CD14-positive monocyte (primary cell): ENCODE data around the gene CSNK1G1. TPM values are rescaled to one million over a fixed set of nuclear protein-coding genes. Genes with fewer than 3 reads are reported as not detected.

Experiments
- DNase-seq, 3 donors: peaks; one replicate each; pipeline ENCODE4 v3.0.0-alpha.2; 2011 to 2022
- H2AFZ ChIP-seq: 2 replicates; pipeline ENCODE4 v1.6.0; 2012; ENCODE audit warnings: mild to moderate bottlenecking, low read depth, low read length, inconsistent platforms; ENCODE audit not compliant: insufficient read depth, poor library complexity, severe bottlenecking
- H3K27ac ChIP-seq, 2 donors: 1 replicate in 1 of 2; 2 replicates in 1 of 2; pipeline ENCODE4 v1.5.1; 2012 to 2013; ENCODE audit warnings: low read length in 2 of 2, control low read depth in 1 of 2, inconsistent platforms in 1 of 2, low read depth in 1 of 2, mild to moderate bottlenecking in 1 of 2
- H3K27me3 ChIP-seq, 2 donors: one replicate each; pipeline versions ENCODE4 v1.6.0 to v1.6.1; 2011 to 2013; ENCODE audit warnings: low read length in 2 of 2; ENCODE audit not compliant: control insufficient read depth in 2 of 2, insufficient read depth in 2 of 2
- H3K36me3 ChIP-seq, 2 donors: replicated peaks in 1 of 2; 1 replicate in 1 of 2; 2 replicates in 1 of 2; pipeline versions ENCODE4 v1.5.1 to v1.6.1; 2012 to 2013; ENCODE audit warnings: low read length in 2 of 2, control low read depth in 1 of 2, inconsistent platforms in 1 of 2, mild to moderate bottlenecking in 1 of 2; ENCODE audit not compliant: insufficient read depth in 2 of 2, control insufficient read depth in 1 of 2
- H3K4me1 ChIP-seq, 2 donors: 1 replicate in 1 of 2; 2 replicates in 1 of 2; pipeline versions ENCODE4 v1.5.1 to v1.6.1; 2012 to 2013; ENCODE audit warnings: low read length in 2 of 2, control low read depth in 1 of 2, inconsistent platforms in 1 of 2, mild to moderate bottlenecking in 1 of 2, moderate library complexity in 1 of 2; ENCODE audit not compliant: insufficient read depth in 2 of 2, control insufficient read depth in 1 of 2
- H3K4me2 ChIP-seq: replicated peaks from 2 replicates; pipeline ENCODE3; 2012; ENCODE audit warnings: low read length, moderate library complexity, mild to moderate bottlenecking; ENCODE audit not compliant: poor library complexity, severe bottlenecking; ENCODE audit errors: extremely low read depth
- H3K4me3 ChIP-seq, 3 experiments: fragments of 200-600 bp in 1 of 3; sonication (generic) in 1 of 3; replicated peaks in 1 of 3; 1 replicate in 2 of 3; 2 replicates in 1 of 3; pipeline ENCODE4 v1.5.1; 2011 to 2013; ENCODE audit warnings: low read length in 3 of 3, mild to moderate bottlenecking in 3 of 3, control low read depth in 2 of 3, low read depth in 2 of 3, inconsistent platforms in 1 of 3, moderate library complexity in 1 of 3
- H3K79me2 ChIP-seq: 2 replicates; pipeline ENCODE4 v1.6.0; 2012; ENCODE audit warnings: mild to moderate bottlenecking, control low read depth, inconsistent platforms, low read length, moderate library complexity; ENCODE audit not compliant: insufficient read depth
- H3K9ac ChIP-seq: 2 replicates; pipeline ENCODE4 v1.6.0; 2017; ENCODE audit warnings: low read length, mild to moderate bottlenecking; ENCODE audit not compliant: insufficient read depth, poor library complexity, severe bottlenecking
- H3K9me3 ChIP-seq, 2 donors: replicated peaks in 1 of 2; 1 replicate in 1 of 2; 2 replicates in 1 of 2; pipeline versions ENCODE4 v1.5.1 to v1.6.1; 2012 to 2013; ENCODE audit warnings: low read length in 2 of 2, control low read depth in 1 of 2; ENCODE audit not compliant: control insufficient read depth in 1 of 2, insufficient read depth in 1 of 2
- H4K20me1 ChIP-seq: 2 replicates; pipeline ENCODE4 v1.6.0; 2012; ENCODE audit warnings: mild to moderate bottlenecking, low read length, control low read depth, moderate library complexity; ENCODE audit not compliant: insufficient read depth
- H3K27ac Mint-ChIP-seq, 7 donors: one replicate each; pipeline ENCODE4 v1.8.0; 2020; ENCODE audit warnings: mild to moderate bottlenecking in 7 of 7, mixed read lengths in 7 of 7, moderate library complexity in 6 of 7, inconsistent platforms in 2 of 7
- H3K27me3 Mint-ChIP-seq, 3 donors: one replicate each; pipeline ENCODE4 v1.8.0; 2021 to 2022; ENCODE audit warnings: low read depth in 3 of 3, mild to moderate bottlenecking in 3 of 3, mixed read lengths in 3 of 3, moderate library complexity in 3 of 3, inconsistent platforms in 1 of 3
- H3K36me3 Mint-ChIP-seq, 2 donors: one replicate each; pipeline ENCODE4 v1.8.0; 2020; ENCODE audit warnings: mixed read lengths in 2 of 2, inconsistent platforms in 1 of 2, mild to moderate bottlenecking in 1 of 2
- H3K4me1 Mint-ChIP-seq: one replicate; pipeline ENCODE4 v1.8.0; 2020; ENCODE audit warnings: mild to moderate bottlenecking, mixed read lengths
- H3K4me3 Mint-ChIP-seq, 2 donors: one replicate each; pipeline ENCODE4 v1.8.0; 2020; ENCODE audit warnings: mild to moderate bottlenecking in 2 of 2, mixed read lengths in 2 of 2, moderate library complexity in 1 of 2
- H3K9me3 Mint-ChIP-seq, 7 donors: one replicate each; pipeline ENCODE4 v1.8.0; 2020 to 2022; ENCODE audit warnings: mixed read lengths in 7 of 7, mild to moderate bottlenecking in 6 of 7, moderate library complexity in 6 of 7, inconsistent platforms in 2 of 7
- CTCF ChIP-seq: fragments of 200-600 bp; IDR thresholded peaks from one replicate; pipeline ENCODE4 v1.8.0; 2022; ENCODE audit warnings: antibody characterized with exemption, mild to moderate bottlenecking
- WGBS: methylation state at CpG from one replicate; pipeline ENCODE4 v1.1.5; 2013; ENCODE audit warnings: missing lambda C conversion rate; ENCODE audit not compliant: insufficient coverage; 5-methylcytosine and 5-hydroxymethylcytosine counted together
- intact Hi-C, 2 donors: fragments of 100-400 bp; cut with micrococcal nuclease; formaldehyde crosslinking; loops; one replicate each; pipeline versions ENCODE4 v1.15.0 to v1.15.1; 2023
- polyA plus RNA-seq, 3 donors: library from polyadenylated mRNA; depleted of rRNA in 1 of 3; unstranded in 2 of 3; stranded (reverse) in 1 of 3; fragments of 300-500 nt in 2 of 3; fragments of >200 nt in 1 of 3; fragmentation: Illumina TruSeq in 2 of 3; gene quantifications; 1 replicate in 2 of 3; 2 replicates in 1 of 3; pipeline ENCODE4 v1.2.3, GENCODE V29; 2012 to 2021

Gene CSNK1G1
- polyA plus RNA-seq, 3 donors, result 4.3 to 8.6 (median 7.7) TPM

- Histone ChIP-seq H2AFZ (no peak overlapping the region), H3K27me3 (no peaks in the 10 kb centered on the region), H3K4me2 (no peak overlapping the region), H3K79me2 (no peaks in the 10 kb centered on the region), H3K27ac (no peak overlapping the region), H3K36me3 (peaks cover 93 to 98% of the 10 kb centered on the region in 2 donors), H4K20me1 (peaks cover 45% of the 10 kb centered on the region), H3K9me3 (no peaks in the 10 kb centered on the region), H3K9ac (no peak overlapping the region), H3K4me1 (no peaks in the 10 kb centered on the region), H3K4me3 (no peak overlapping the region)
- Mint-ChIP-seq H3K27me3 (no peaks in the 10 kb centered on the region), H3K36me3 (peaks cover 87 to 97% of the 10 kb centered on the region in 2 donors), H3K4me3 (no peak overlapping the region), H3K27ac (no peak overlapping the region), H3K4me1 (no peaks in the 10 kb centered on the region), H3K9me3 (no peaks in the 10 kb centered on the region)
- DNase-seq, result no peak
- TF ChIP-seq CTCF, result no peak
- WGBS, result no CpG with 5 or more reads among the region's 3 CpGs
- intact Hi-C loops, result no loop called here
Measured at GRCh38 chr15:64125978-64126377, 230.0 kb downstream of the CSNK1G1 start.

GRCh38 chr15:64122936-64123351, 233.0 kb downstream of the CSNK1G1 start:
- TF ChIP-seq CTCF, result no peak
- H3K9me3 ChIP-seq, result no peaks in the 10 kb centered on the region
- DNase-seq, result no peak
- H3K27ac ChIP-seq, result no peak overlapping the region
- no peak overlapping the region for H3K4me2 ChIP-seq
- WGBS, result no CpG with 5 or more reads among the region's 3 CpGs
- no peak overlapping the region for H3K4me3 Mint-ChIP-seq
- H3K9ac ChIP-seq, result no peak overlapping the region
- no peak overlapping the region for H3K27ac Mint-ChIP-seq
- no peaks in the 10 kb centered on the region for H3K4me1 ChIP-seq
- H3K36me3 Mint-ChIP-seq, result peaks cover 85 to 96% of the 10 kb centered on the region in 2 donors
- no peak overlapping the region for H3K4me3 ChIP-seq
- H3K27me3 Mint-ChIP-seq, result no peaks in the 10 kb centered on the region
- no peaks in the 10 kb centered on the region for H3K4me1 Mint-ChIP-seq
- H3K27me3 ChIP-seq, result no peaks in the 10 kb centered on the region
- H2AFZ ChIP-seq, result no peak overlapping the region
- peaks cover 54% of the 10 kb centered on the region for H4K20me1 ChIP-seq
- no peaks in the 10 kb centered on the region for H3K9me3 Mint-ChIP-seq
- intact Hi-C loops, result no loop called here
- peaks cover 92 to 98% of the 10 kb centered on the region in 2 donors for H3K36me3 ChIP-seq
- peaks cover 3% of the 10 kb centered on the region for H3K79me2 ChIP-seq
